ENCODE results near the gene HAAO.
A peak's percentile ranks its signal among the peaks of the same experiment; 100 is the strongest.

HAAO gene

DNA sequence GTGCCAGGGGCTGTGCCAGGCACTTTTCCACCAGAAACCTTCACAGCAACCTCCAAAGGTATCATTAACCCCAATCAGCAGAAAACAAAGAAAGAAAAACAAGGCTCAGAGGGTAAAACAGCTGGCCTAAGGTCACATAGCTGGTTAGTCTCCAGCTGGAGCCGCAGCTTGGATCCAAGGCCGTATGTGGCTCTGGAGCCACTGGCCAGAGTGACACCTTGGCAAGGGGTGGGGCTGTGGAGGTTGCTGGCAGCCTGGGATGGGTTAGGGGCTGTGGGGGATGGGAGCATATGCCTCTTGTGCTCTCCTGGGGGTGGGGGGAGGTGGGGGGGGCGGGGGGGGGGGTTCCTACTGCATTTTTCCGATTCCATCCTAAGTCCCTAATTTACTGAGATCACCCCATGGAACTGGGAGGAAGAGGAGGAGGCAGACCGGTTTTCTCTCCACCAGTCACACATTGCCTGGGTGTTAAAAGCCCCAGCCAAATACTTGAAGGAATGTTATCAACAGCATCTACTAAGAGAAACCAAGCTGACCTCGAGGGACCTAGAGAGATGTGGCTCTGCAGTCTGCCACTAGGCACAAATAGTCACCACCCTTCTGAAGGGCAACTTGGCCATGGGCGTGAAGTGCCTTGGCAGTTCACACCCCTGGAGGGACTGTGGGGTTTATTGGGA is 8.0 kb downstream of the HAAO start:
- Histone ChIP-seq H3K27ac (ENCODE audit: low read length) (no peak overlapping the region), H3K4me3 (ENCODE audit: low read length) (no peak overlapping the region), H3K9me3 (ENCODE audit: control insufficient read depth, insufficient read depth, low read length) (no peaks in the 10 kb centered on the region), H3K27me3 (ENCODE audit: control insufficient read depth, insufficient read depth, low read length) (no peaks in the 10 kb centered on the region), H3K36me3 (ENCODE audit: control insufficient read depth, insufficient read depth, low read length) (no peaks in the 10 kb centered on the region), H3K4me1 (ENCODE audit: control insufficient read depth, insufficient read depth, low read length) (no peaks in the 10 kb centered on the region; the same call in 1 of the 2 replicates)
- WGBS (ENCODE audit: insufficient coverage, insufficient read length): no CpG with 5 or more reads among the region's 7 CpGs
- no peak for DNase-seq (ENCODE audit: low read depth, low spot score)

DNA sequence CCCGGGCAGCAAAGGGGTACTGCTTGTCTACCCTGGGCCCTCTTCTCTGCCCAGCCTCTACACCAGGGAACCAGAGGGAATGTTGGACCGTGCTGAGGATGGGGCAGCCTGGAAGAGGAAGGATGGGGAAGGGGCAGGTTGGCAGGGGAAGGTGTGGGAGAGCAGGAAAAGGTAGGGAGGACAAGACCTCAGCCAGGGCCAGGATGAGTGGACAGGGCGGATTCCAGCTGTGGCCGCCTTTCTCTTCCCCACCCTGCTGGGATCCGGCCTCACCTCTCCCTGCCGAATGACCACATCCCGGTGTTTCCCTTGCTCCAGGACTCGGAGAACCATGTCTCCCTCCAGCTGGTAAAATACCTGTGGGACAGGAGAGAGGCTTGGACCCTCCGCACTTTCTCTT is 8.9 kb downstream of the HAAO start:
- no peaks in the 10 kb centered on the region for H3K27me3 ChIP-seq (ENCODE audit: control insufficient read depth, insufficient read depth, low read length)
- no peaks in the 10 kb centered on the region; the same call in 1 of the 2 replicates for H3K4me1 ChIP-seq (ENCODE audit: control insufficient read depth, insufficient read depth, low read length)
- H3K27ac ChIP-seq (ENCODE audit: low read length): no peak overlapping the region
- no peak overlapping the region for H3K4me3 ChIP-seq (ENCODE audit: low read length)
- WGBS (ENCODE audit: insufficient coverage, insufficient read length): no CpG with 5 or more reads among the region's 9 CpGs
- no peak for DNase-seq (ENCODE audit: low read depth, low spot score)
- H3K9me3 ChIP-seq (ENCODE audit: control insufficient read depth, insufficient read depth, low read length): peaks cover 1% of the 10 kb centered on the region; the same call in 1 of the 2 replicates
- no peaks in the 10 kb centered on the region for H3K36me3 ChIP-seq (ENCODE audit: control insufficient read depth, insufficient read depth, low read length)

DNA sequence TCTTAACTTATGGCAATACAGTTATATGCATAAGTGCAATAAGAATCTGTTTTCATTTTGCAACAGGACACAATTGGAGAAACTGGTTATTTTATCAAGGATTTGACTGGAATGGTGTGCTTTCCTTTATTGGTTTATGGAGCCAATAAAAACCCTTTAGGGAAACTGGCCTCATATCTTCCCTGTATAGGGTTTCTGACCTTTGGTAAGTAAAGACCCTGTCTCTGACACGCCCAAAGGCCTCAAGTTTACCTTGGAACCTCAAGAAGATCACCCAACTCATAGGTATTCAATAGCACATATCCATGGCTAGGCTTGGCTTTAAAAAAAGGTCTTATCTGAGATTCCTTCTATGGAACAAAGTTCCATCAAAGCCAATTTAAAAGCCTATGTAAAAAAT is 11.2 kb downstream of the HAAO start:
- Histone ChIP-seq H3K4me3 (ENCODE audit: low read length) (no peak overlapping the region), H3K9me3 (ENCODE audit: control insufficient read depth, insufficient read depth, low read length) (peaks cover 2% of the 10 kb centered on the region; the same call in 1 of the 2 replicates), H3K27me3 (ENCODE audit: control insufficient read depth, insufficient read depth, low read length) (no peaks in the 10 kb centered on the region), H3K4me1 (ENCODE audit: control insufficient read depth, insufficient read depth, low read length) (no peaks in the 10 kb centered on the region; the same call in 1 of the 2 replicates), H3K27ac (ENCODE audit: low read length) (no peak overlapping the region), H3K36me3 (ENCODE audit: control insufficient read depth, insufficient read depth, low read length) (no peaks in the 10 kb centered on the region)
- DNase-seq (ENCODE audit: low read depth, low spot score): no peak
- WGBS (ENCODE audit: insufficient coverage, insufficient read length): no CpG with 5 or more reads among the region's 1 CpG

DNA sequence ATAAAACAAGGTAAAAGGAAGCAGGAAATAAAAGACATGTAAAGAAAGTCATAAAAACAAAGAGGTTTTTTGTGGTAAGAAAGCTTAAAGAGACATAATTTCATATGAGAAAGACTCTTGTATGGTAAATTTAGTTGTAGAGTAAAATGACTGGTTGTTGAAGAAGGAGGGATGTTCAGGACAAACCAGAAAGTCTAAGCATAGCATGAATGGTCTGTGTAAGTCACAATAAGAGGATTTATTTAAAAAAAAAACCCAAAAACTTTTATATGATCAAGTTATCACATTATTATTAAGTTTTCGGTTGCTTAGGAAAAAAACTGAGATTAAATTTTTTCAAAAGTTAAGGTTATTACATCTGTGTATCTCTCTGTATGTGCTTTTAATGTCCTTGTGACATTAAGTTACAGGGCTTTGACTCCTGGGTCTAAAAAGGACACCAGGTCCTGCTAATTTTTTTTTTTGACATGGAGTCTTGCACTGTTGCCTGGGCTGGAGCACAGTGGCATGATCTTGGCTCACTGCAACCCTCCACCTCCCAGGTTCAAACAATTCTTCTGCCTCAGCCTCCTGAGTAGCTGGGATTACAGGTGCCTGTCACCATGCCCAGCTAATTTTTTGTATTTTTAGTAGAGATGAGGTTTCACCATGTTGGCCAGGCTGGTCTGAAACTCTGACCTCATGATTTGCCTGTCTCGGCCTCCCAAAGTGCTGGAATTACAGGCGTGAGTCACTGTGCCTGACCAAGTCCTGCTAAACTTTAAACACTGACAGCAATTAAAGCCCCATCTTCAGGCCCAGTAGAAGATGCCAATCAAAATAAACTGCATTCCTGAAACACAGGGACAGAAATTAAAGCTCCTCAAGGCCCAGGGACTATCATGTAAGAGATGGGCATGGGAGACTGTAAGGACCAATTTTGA is 14.2 kb downstream of the HAAO start:
- H3K27ac ChIP-seq (ENCODE audit: low read length): no peak overlapping the region
- peaks cover 1% of the 10 kb centered on the region for H3K4me1 ChIP-seq (ENCODE audit: control insufficient read depth, insufficient read depth, low read length)
- peaks cover 2% of the 10 kb centered on the region; the same call in 1 of the 2 replicates for H3K9me3 ChIP-seq (ENCODE audit: control insufficient read depth, insufficient read depth, low read length)
- H3K36me3 ChIP-seq (ENCODE audit: control insufficient read depth, insufficient read depth, low read length): no peaks in the 10 kb centered on the region
- DNase-seq (ENCODE audit: low read depth, low spot score): no peak
- no peak overlapping the region for H3K4me3 ChIP-seq (ENCODE audit: low read length)
- no peaks in the 10 kb centered on the region for H3K27me3 ChIP-seq (ENCODE audit: control insufficient read depth, insufficient read depth, low read length)
- WGBS (ENCODE audit: insufficient coverage, insufficient read length): no CpG with 5 or more reads among the region's 3 CpGs

DNA sequence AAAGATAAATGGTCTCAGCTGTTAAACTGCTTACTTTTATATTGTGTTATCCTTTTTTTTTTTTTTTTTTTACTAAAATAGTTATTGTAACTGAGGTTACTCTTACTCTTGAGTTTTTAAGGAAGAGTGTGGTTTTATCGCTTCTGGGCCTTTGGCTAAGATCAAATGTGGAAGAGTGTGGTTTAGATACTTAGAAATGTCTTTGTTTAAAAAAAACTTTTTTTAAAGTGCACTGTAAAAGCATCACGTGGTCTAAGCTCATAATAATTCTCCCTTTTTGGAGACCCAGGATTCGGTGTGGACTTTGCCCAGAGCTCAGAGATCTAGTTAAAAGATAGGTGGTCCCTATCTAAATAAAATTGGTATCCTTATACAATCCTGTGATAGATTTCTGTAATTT is 16.6 kb downstream of the HAAO start:
- DNase-seq (ENCODE audit: low read depth, low spot score): no peak
- no peaks in the 10 kb centered on the region for H3K27me3 ChIP-seq (ENCODE audit: control insufficient read depth, insufficient read depth, low read length)
- no peak overlapping the region for H3K27ac ChIP-seq (ENCODE audit: low read length)
- no peaks in the 10 kb centered on the region for H3K36me3 ChIP-seq (ENCODE audit: control insufficient read depth, insufficient read depth, low read length)
- H3K9me3 ChIP-seq (ENCODE audit: control insufficient read depth, insufficient read depth, low read length): peaks cover 2% of the 10 kb centered on the region; the same call in 1 of the 2 replicates
- peaks cover 3% of the 10 kb centered on the region; the same call in 1 of the 2 replicates for H3K4me1 ChIP-seq (ENCODE audit: control insufficient read depth, insufficient read depth, low read length)
- no peak overlapping the region for H3K4me3 ChIP-seq (ENCODE audit: low read length)
- no CpG with 5 or more reads among the region's 3 CpGs for WGBS (ENCODE audit: insufficient coverage, insufficient read length)

DNA sequence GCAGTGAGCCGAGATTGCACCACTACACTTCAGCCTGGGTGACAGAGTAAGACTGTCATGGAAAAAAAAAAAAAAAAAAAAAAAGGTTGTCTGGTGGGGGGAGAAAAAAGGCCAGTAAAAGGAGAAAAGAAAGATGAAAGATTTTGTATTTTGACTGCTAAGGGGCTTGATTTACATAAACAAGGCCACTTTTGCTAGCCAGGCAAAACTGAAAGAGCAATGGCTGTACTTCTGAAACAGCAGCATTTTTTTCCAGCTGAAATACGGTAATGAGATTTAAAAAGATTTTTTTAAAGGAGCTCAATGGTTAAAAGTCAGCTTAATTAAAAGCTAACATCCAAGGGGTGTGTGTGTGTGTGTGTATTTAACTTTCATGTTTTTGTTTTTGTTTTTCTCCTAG is 17.2 kb downstream of the HAAO start:
- peaks cover 3% of the 10 kb centered on the region; the same call in 1 of the 2 replicates for H3K4me1 ChIP-seq (ENCODE audit: control insufficient read depth, insufficient read depth, low read length)
- H3K27me3 ChIP-seq (ENCODE audit: control insufficient read depth, insufficient read depth, low read length): no peaks in the 10 kb centered on the region
- no CpG with 5 or more reads among the region's 2 CpGs for WGBS (ENCODE audit: insufficient coverage, insufficient read length)
- H3K4me3 ChIP-seq (ENCODE audit: low read length): no peak overlapping the region
- DNase-seq (ENCODE audit: low read depth, low spot score): no peak
- no peak overlapping the region for H3K27ac ChIP-seq (ENCODE audit: low read length)
- peaks cover 2% of the 10 kb centered on the region; the same call in 1 of the 2 replicates for H3K9me3 ChIP-seq (ENCODE audit: control insufficient read depth, insufficient read depth, low read length)
- no peaks in the 10 kb centered on the region for H3K36me3 ChIP-seq (ENCODE audit: control insufficient read depth, insufficient read depth, low read length)

DNA sequence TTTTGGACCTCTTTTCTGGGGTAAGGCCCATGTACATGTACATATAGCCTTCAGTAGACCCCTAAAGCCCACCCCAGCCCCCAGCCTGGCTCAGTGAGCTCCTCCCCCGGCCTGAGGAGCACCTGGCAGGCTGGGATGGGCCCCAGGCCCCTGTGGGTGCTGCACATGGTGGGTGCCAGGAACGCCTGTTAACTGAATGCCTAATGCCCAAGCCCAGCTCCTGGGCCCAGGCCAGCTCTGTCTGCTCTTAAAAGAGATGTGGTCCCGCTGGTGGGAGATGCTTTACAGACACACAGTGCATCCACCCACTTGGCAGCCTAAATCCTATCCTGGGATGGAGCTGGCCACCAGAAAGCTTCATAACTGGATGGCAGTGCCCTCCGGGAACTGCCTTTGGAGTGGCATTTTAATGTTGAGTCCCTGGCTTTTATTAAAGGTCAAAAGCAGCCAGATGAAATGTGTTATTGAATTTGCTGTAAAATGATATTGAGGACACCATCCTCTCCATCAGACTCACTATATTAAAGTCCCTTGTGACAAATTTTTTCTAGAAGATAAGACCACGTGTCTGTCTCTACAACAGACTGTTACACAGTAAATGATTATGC is 20.7 kb downstream of the HAAO start:
- H3K4me3 ChIP-seq (ENCODE audit: low read length): no peak overlapping the region
- H3K27me3 ChIP-seq (ENCODE audit: control insufficient read depth, insufficient read depth, low read length): no peaks in the 10 kb centered on the region
- H3K9me3 ChIP-seq (ENCODE audit: control insufficient read depth, insufficient read depth, low read length): no peaks in the 10 kb centered on the region
- no peaks in the 10 kb centered on the region; the same call in 1 of the 2 replicates for H3K36me3 ChIP-seq (ENCODE audit: control insufficient read depth, insufficient read depth, low read length)
- no peak for DNase-seq (ENCODE audit: low read depth, low spot score)
- H3K4me1 ChIP-seq (ENCODE audit: control insufficient read depth, insufficient read depth, low read length): peaks cover 4% of the 10 kb centered on the region; the same call in 1 of the 2 replicates
- H3K27ac ChIP-seq (ENCODE audit: low read length): no peak overlapping the region
- no CpG with 5 or more reads among the region's 5 CpGs for WGBS (ENCODE audit: insufficient coverage, insufficient read length)

DNA sequence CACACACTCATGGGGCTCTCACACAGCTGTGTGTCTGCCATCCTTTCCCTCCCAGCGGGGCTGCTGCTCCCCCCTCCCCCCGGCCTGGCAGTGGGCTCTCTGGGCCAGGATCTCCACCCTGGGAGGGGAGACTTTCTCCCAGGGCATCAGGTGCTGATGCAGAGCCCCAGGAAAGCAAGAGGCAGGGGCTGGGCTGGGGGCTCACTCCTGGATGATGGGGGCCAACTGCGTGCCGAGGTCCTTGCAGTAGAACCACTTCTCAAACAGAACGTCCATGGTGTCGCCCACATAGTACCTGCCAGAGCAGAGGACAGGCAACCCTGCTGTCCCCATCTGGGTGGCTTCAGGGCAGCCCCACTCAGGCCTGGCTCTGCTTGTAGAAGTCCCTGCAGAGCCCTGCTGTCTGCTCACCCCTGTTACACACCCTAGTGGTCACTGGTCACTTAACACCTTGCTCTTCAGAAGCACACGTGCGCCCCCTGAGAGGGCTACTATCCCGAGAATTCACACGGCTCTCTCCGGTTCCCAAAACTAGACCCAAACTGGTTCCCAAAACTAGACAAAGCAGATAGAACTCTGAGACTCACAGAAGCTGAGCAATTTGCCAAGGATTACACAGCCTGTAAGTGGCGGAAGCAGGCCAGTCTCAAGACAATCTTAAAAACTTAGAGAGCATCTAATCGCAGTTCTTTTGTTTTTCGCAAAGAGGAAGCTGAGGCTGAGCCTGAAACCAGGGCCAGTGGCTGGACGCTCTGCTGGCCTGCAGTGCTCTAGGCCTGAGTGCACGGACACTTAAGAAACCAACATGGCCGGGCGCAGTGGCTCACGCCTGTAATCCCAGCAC is 21.9 kb downstream of the HAAO start:
- H3K27ac ChIP-seq (ENCODE audit: low read length): no peak overlapping the region
- DNase-seq (ENCODE audit: low read depth, low spot score): peak; percentile 77
- WGBS (ENCODE audit: insufficient coverage, insufficient read length): no CpG with 5 or more reads among the region's 19 CpGs
- H3K4me1 ChIP-seq (ENCODE audit: control insufficient read depth, insufficient read depth, low read length): peaks cover 4% of the 10 kb centered on the region; the same call in 1 of the 2 replicates
- no peaks in the 10 kb centered on the region for H3K9me3 ChIP-seq (ENCODE audit: control insufficient read depth, insufficient read depth, low read length)
- no peak overlapping the region for H3K4me3 ChIP-seq (ENCODE audit: low read length)
- H3K27me3 ChIP-seq (ENCODE audit: control insufficient read depth, insufficient read depth, low read length): no peaks in the 10 kb centered on the region
- no peaks in the 10 kb centered on the region; the same call in 1 of the 2 replicates for H3K36me3 ChIP-seq (ENCODE audit: control insufficient read depth, insufficient read depth, low read length)

DNA sequence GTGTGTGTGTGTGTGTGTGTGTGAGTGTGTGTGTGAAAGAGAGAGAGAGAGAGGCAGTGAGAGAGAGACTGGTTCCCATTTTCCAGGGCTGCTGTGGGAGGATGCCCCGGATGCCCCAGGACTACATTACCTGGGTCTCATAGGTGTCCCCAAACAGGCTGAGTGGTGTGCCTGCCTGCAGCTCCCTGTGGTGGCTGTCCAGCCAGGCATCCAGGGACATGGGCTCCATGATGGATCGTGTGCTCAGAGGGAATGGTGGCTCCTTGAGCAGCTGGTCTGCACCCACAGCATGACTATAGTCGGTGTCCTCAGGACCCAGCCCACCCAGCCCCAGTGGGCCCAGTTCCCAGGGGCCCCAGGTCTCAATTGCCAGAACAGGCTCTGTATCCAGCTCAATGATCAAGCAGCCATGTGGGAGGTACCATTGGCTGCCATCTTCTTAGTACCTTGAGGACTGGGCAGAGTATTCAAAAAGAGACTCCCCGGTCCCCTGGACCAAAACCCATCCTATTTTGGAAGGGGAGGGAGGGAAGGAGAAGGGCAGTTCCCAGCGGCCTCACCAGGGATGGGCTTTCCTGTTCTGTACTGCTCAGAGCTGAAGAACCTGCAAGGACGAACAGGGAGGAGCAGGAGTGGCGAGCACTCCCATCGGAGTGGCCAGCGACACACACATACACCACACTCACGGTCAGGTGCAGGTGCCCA is 22.6 kb downstream of the HAAO start:
- Histone ChIP-seq H3K27ac (ENCODE audit: low read length) (no peak overlapping the region), H3K4me1 (ENCODE audit: control insufficient read depth, insufficient read depth, low read length) (peaks cover 4% of the 10 kb centered on the region; the same call in 1 of the 2 replicates), H3K27me3 (ENCODE audit: control insufficient read depth, insufficient read depth, low read length) (no peaks in the 10 kb centered on the region), H3K4me3 (ENCODE audit: low read length) (no peak overlapping the region), H3K9me3 (ENCODE audit: control insufficient read depth, insufficient read depth, low read length) (no peaks in the 10 kb centered on the region), H3K36me3 (ENCODE audit: control insufficient read depth, insufficient read depth, low read length) (no peaks in the 10 kb centered on the region; the same call in 1 of the 2 replicates)
- no CpG with 5 or more reads among the region's 10 CpGs for WGBS (ENCODE audit: insufficient coverage, insufficient read length)
- DNase-seq (ENCODE audit: low read depth, low spot score): no peak
